Activated CD4-positive, alpha-beta T cell treated with anti-CD3 and anti-CD28 coated beads for 36 hours (primary cell): ENCODE data around the gene IFNL4. TPM values are rescaled to one million over a fixed set of nuclear protein-coding genes. Genes with fewer than 3 reads are reported as not detected.
"Not testable (repeated sequence)": the region's sequence is repeated elsewhere in the genome, so short reads cannot be mapped to it uniquely, and the experiment has no call there.

Experiments used
- ATAC-seq: fragments of 200-7000 bp; cut with Tn5 transposase; one replicate; pipeline ENCODE4 v1.10.0; 2021; ENCODE audit warnings: mild to moderate bottlenecking, moderate library complexity
- CTCF ChIA-PET: fragments of 350-600 bp; sonication (Branson Sonifier 250); formaldehyde crosslinking; loops from one replicate; lab custom pipeline; 2021; ENCODE audit warnings: antibody characterized with exemption; lab: Charles Lee
- POLR2A ChIA-PET: fragments of 350-600 bp; sonication (Branson Sonifier 250); formaldehyde crosslinking; loops from one replicate; lab custom pipeline; 2021; ENCODE audit warnings: antibody characterized with exemption, inconsistent platforms; lab: Charles Lee
- DNase-seq: peaks from one replicate; pipeline ENCODE4 v3.0.0-alpha.2; 2020
- H3K27ac Mint-ChIP-seq: one replicate; pipeline ENCODE4 v1.8.0; 2021; ENCODE audit warnings: mixed read lengths
- H3K27me3 Mint-ChIP-seq: one replicate; pipeline ENCODE4 v1.8.0; 2021; ENCODE audit warnings: mixed read lengths
- H3K36me3 Mint-ChIP-seq: one replicate; pipeline ENCODE4 v1.8.0; 2021; ENCODE audit warnings: low read depth, mixed read lengths
- H3K4me1 Mint-ChIP-seq: one replicate; pipeline ENCODE4 v1.8.0; 2021; ENCODE audit warnings: mixed read lengths
- H3K4me3 Mint-ChIP-seq: one replicate; pipeline ENCODE4 v1.8.0; 2021; ENCODE audit warnings: mild to moderate bottlenecking, moderate library complexity, mixed read lengths
- H3K9me3 Mint-ChIP-seq: one replicate; pipeline ENCODE4 v1.8.0; 2021; ENCODE audit warnings: low read depth, mixed read lengths
- intact Hi-C, 2 experiments: fragments of 100-400 bp; cut with DNase I in 1 of 2; cut with micrococcal nuclease in 1 of 2; formaldehyde crosslinking; loops; one replicate each; pipeline versions ENCODE4 v1.14.2 to v1.15.1; 2022 to 2024; cut with DNase I, micrococcal nuclease
- total RNA-seq, 2 experiments: library from RNA; stranded (reverse); gene quantifications; one replicate each; pipeline ENCODE4 v1.2.3, GENCODE V29; 2021

Gene IFNL4
- total RNA-seq, 2 experiments from 2014 or later, result not detected

GRCh38 chr19:39240421-39240820 lies 8.2 kb downstream of the IFNL4 start:
- ChIA-PET POLR2A (interaction anchor here (0.6 kb wide), 1 partner anchor 17 kb away, joined by 3 read pairs; no protein-coding TSS in a partner anchor), CTCF (no interaction called here)
- peaks cover 19% of the 10 kb centered on the region for H3K4me1 Mint-ChIP-seq
- H3K4me3 Mint-ChIP-seq, result no peak overlapping the region
- intact Hi-C loops, result no loop called here
- no peaks in the 10 kb centered on the region for H3K36me3 Mint-ChIP-seq
- no peaks in the 10 kb centered on the region for H3K27me3 Mint-ChIP-seq
- ATAC-seq, result no peak
- H3K27ac Mint-ChIP-seq, result no peak overlapping the region
- no peak for DNase-seq
- no peaks in the 10 kb centered on the region for H3K9me3 Mint-ChIP-seq

- POLR2A ChIA-PET, result interaction anchor here (0.7 kb wide), 1 partner anchor 147 kb away, joined by 13 read pairs; no protein-coding TSS in a partner anchor
- intact Hi-C loops, result no loop called here
- CTCF ChIA-PET, result interaction anchor here (0.6 kb wide), 1 partner anchor 832 kb away, joined by 3 read pairs; no protein-coding TSS in a partner anchor
Observed at GRCh38 chr19:39238944-39239343, 9.7 kb downstream of the IFNL4 start.

DNA sequence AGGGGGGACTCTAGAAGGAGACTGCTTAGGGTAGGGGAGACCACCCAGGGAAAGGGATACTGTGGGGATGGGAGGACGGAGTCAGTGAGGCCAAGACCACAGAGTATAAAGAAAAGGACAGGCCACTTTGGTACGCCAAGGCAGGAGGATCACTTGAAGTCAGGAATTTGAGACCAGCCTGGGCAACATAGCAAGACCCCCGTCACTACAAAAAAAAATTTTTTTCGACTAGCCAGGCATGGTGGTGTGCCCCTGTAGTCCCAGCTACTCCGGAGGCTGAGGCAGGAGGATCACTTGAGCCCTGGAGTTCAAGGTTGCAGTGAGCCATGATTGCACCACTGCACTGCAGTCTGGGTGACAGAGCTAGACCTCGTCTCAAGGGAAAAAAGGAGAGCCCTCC lies 10.4 kb downstream of the IFNL4 start:
- no peak for DNase-seq
- POLR2A ChIA-PET, result no interaction called here
- Mint-ChIP-seq H3K27me3 (no peaks in the 10 kb centered on the region), H3K4me1 (peaks cover 19% of the 10 kb centered on the region), H3K9me3 (no peaks in the 10 kb centered on the region), H3K27ac (peak overlapping the region; percentile 76), H3K36me3 (no peaks in the 10 kb centered on the region), H3K4me3 (no peak overlapping the region)
- intact Hi-C loops, result no loop called here
- CTCF ChIA-PET, result interaction anchor here (1.0 kb wide), 1 partner anchor 308 kb away, joined by 3 read pairs; the partner anchor contains the start of genes MRPS12 and SARS2
- no peak for ATAC-seq

More at GRCh38 chr19:39238944-39239343, 9.7 kb downstream of the IFNL4 start:
- Mint-ChIP-seq H3K4me1 (peaks cover 19% of the 10 kb centered on the region), H3K36me3 (no peaks in the 10 kb centered on the region), H3K27me3 (no peaks in the 10 kb centered on the region), H3K9me3 (no peaks in the 10 kb centered on the region), H3K27ac (no peak overlapping the region), H3K4me3 (no peak overlapping the region)
- DNase-seq, result no peak
- no peak for ATAC-seq

- POLR2A ChIA-PET, result no interaction called here
- intact Hi-C loops, result no loop called here
- no peaks in the 10 kb centered on the region for H3K9me3 Mint-ChIP-seq
- H3K4me3 Mint-ChIP-seq, result peak overlapping the region; percentile 43
- CTCF ChIA-PET, result interaction anchor here (1.0 kb wide), 1 partner anchor 307 kb away, joined by 3 read pairs; the partner anchor contains the start of genes MRPS12 and SARS2
- peak overlapping the region; percentile 76 for H3K27ac Mint-ChIP-seq
- no peaks in the 10 kb centered on the region for H3K27me3 Mint-ChIP-seq
- H3K36me3 Mint-ChIP-seq, result no peaks in the 10 kb centered on the region
- peak; percentile 87 for ATAC-seq
- H3K4me1 Mint-ChIP-seq, result peaks cover 19% of the 10 kb centered on the region
- peak; percentile 68 for DNase-seq
Observed at GRCh38 chr19:39237200-39238184, 11.2 kb downstream of the IFNL4 start.

DNA sequence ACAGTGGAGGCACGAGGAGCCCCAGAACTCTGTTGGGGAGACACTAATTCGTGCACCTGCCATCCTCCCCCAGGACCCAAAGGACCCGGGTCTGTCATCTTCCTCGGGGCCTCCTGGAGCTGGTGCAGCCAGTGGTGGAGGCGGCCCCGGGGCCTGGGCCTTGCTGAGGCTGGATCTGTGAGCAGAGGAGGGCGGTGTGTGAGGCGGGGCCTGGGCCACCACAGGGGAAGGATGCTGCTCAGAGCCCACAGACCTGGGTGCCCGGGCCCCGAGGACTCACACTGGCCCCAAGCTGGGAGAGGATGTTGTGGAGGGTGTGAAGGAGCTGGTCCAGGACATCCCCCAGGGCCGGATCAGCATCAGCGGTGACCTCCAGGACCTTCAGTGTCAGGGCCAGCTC lies 12.1 kb downstream of the IFNL4 start:
- Mint-ChIP-seq H3K36me3 (no peaks in the 10 kb centered on the region), H3K4me1 (peaks cover 19% of the 10 kb centered on the region), H3K27me3 (no peaks in the 10 kb centered on the region), H3K4me3 (no peak overlapping the region), H3K9me3 (no peaks in the 10 kb centered on the region), H3K27ac (no peak overlapping the region)
- peak; percentile 61 for ATAC-seq
- intact Hi-C loops, result no loop called here
- POLR2A ChIA-PET, result no interaction called here
- DNase-seq, result peak; percentile 33
- CTCF ChIA-PET, result no interaction called here

DNA sequence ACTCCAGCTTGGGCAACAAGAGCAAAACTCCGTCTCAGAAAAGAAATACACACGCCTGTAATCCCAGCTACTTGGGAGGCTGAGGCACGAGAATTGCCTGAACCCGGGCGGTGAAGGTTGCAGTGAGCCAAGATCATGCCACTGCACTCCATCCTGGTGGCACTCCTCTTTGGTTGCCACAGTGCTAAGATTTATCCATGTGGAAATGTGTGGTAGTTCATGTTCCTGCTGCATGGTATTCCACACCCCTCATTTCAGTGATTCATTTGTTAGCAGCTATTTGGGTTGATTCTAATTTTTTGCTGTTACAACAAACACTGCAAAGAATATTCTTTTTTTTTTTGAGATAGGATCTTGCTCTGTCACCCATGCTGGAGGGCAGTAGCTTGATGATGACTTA lies 15.9 kb downstream of the IFNL4 start:
- H3K4me1 Mint-ChIP-seq, result peaks cover 11% of the 10 kb centered on the region
- H3K4me3 Mint-ChIP-seq, result no peak overlapping the region
- no peaks in the 10 kb centered on the region for H3K27me3 Mint-ChIP-seq
- CTCF ChIA-PET, result interaction anchor here (0.7 kb wide), 1 partner anchor 113 kb away, joined by 3 read pairs; no protein-coding TSS in a partner anchor
- intact Hi-C loops, result no loop called here
- DNase-seq, result no peak
- H3K9me3 Mint-ChIP-seq, result no peaks in the 10 kb centered on the region
- no peak for ATAC-seq
- POLR2A ChIA-PET, result no interaction called here
- no peaks in the 10 kb centered on the region for H3K36me3 Mint-ChIP-seq
- no peak overlapping the region for H3K27ac Mint-ChIP-seq

DNA sequence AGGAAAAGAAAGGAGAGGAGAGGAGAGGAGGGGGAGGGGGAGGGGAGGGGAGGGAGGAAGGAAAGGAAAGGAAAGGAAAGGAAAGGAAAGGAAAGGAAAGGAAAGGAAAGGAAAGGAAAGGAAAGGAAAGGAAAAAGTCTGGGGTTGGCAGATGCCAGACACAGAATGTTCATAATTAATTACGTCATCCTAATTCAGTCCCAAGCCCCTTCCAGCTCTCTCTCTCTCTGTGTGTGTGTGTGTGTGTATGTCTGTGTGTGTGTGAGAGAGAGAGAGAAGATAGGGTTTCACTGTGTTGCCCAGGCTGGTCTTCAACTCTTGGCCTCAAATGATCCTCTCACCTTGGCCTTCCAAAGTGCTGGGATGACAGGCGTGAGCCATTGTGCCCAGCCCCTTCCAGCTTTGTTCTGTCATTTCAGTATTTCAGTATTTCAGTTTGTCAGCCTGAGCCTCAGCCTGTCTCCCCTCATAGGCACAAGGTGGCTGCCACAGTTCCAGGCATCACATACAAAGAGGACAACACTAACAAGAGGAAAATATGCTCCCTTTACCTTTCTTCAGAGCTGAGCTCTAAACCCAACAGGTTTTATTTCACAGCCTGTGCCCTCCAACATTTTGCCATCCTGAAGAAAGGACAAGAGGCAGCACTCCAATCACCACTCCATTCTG lies 18.4 kb downstream of the IFNL4 start:
- intact Hi-C loops, result no loop called here
- Mint-ChIP-seq H3K27ac (no peak overlapping the region), H3K4me1 (no peaks in the 10 kb centered on the region), H3K4me3 (no peak overlapping the region), H3K36me3 (no peaks in the 10 kb centered on the region), H3K9me3 (no peaks in the 10 kb centered on the region), H3K27me3 (no peaks in the 10 kb centered on the region)
- ChIA-PET CTCF (interaction anchor here (0.8 kb wide), 1 partner anchor 562 kb away, joined by 4 read pairs; no protein-coding TSS in a partner anchor), POLR2A (no interaction called here)
- ATAC-seq (no peak), DNase-seq (no peak)

GRCh38 chr19:39224910-39225309 lies 23.7 kb downstream of the IFNL4 start:
- ChIA-PET CTCF (interaction anchor here (0.6 kb wide), 1 partner anchor 249 kb away, joined by 3 read pairs; the partner anchor contains the start of gene FBXO17), POLR2A (no interaction called here)
- Mint-ChIP-seq H3K9me3 (no peaks in the 10 kb centered on the region), H3K36me3 (no peaks in the 10 kb centered on the region), H3K4me1 (no peaks in the 10 kb centered on the region), H3K27me3 (peaks cover 21% of the 10 kb centered on the region), H3K4me3 (no peak overlapping the region), H3K27ac (no peak overlapping the region)
- no peak for DNase-seq
- intact Hi-C loops, result no loop called here
- ATAC-seq, result no peak

DNA sequence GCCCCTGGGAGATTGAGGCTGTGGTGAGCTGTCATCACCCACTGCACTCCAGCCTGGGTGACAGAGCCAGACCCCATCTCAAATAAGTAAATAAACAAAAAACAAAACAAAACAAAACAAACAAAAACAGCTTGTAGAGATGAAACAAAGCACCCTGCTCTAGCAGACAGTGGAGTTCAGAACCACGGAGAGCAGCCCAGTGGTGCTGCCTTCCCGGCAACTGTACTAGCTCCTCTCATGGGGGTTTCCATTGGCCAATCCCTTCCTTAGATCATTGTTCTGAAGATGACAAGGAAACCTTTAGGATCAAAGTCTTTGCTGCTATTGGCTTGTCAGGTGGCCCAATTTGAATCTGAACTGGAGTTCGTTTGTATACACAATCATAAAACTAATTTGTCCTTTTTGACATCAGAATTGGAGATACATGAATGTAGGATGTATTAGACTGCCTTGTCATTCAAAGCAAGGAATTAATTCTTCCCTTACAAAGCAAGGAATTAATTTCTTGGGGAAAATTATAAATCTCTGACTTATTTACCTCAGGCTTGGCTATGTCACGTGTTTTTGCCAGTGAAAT lies 24.9 kb downstream of the IFNL4 start:
- ChIA-PET POLR2A (no interaction called here), CTCF (interaction anchor here (0.6 to 1.6 kb wide), 3 partner anchors 11 to 1198 kb away, joined by 3 to 4 read pairs (median 3); no protein-coding TSS in a partner anchor)
- DNase-seq (peak; percentile 51), ATAC-seq (no peak)
- intact Hi-C loops, result no loop called here
- Mint-ChIP-seq H3K27ac (no peak overlapping the region), H3K9me3 (no peaks in the 10 kb centered on the region), H3K27me3 (peaks cover 26% of the 10 kb centered on the region), H3K36me3 (no peaks in the 10 kb centered on the region), H3K4me1 (no peaks in the 10 kb centered on the region), H3K4me3 (no peak overlapping the region)

DNA sequence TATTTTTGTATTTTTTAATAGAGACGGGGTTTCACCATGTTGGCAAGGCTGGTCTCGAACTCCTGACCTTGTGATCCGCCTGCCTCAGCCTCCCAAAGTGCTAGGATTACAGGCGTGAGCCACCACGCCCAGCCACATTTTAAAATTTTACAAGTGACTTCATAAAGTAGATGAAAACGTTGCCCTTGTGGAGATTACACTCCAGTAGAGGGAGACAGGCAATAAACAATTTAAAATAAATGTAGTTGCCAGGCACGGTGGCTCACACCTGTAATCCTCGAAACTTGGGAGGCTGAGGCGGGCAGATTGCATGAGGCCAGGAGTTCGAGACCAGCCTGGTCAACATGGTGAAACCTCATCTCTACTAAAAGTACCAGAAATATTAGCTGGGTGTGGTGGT lies 29.5 kb downstream of the IFNL4 start:
- ATAC-seq, H3K36me3 Mint-ChIP-seq, intact Hi-C loops, POLR2A ChIA-PET, H3K27ac Mint-ChIP-seq, H3K4me3 Mint-ChIP-seq, H3K4me1 Mint-ChIP-seq, DNase-seq, H3K9me3 Mint-ChIP-seq: not testable (repeated sequence)
- CTCF ChIA-PET, result interaction anchor here (0.9 kb wide), 1 partner anchor 24 kb away, joined by 3 read pairs; no protein-coding TSS in a partner anchor
- peaks cover 28% of the 10 kb centered on the region for H3K27me3 Mint-ChIP-seq
